IMR-90 (cell line): Measurements from ENCODE around the gene GAL3ST1. TPM values are rescaled to one million over a fixed set of nuclear protein-coding genes. Genes with fewer than 3 reads are reported as not detected.

ENCODE experiments used
- ATAC-seq: fragments of 200-7000 bp; cut with Tn5 transposase; 2 replicates; pipeline ENCODE4 v1.9.1; 2020; ENCODE audit warnings: low read depth, mild to moderate bottlenecking, moderate library complexity
- BruUV-seq: library from RNA; stranded (reverse); fragments of 400-500 nt; replicated peaks from 2 replicates; lab custom pipeline; 2021; lab: Mats Ljungman, UMichigan
- CTCF ChIA-PET: fragments of 300-600 bp; formaldehyde crosslinking; extraction: SDS; loops from one replicate; lab custom pipeline; 2021; ENCODE audit warnings: antibody characterized with exemption; lab: Yijun Ruan, JAX
- POLR2A ChIA-PET: fragments of 300-600 bp; sonication (Branson Sonifier 250); formaldehyde crosslinking; loops from one replicate; lab custom pipeline; 2022; ENCODE audit warnings: antibody characterized with exemption; ENCODE audit not compliant: unreplicated experiment; lab: Charles Lee
- DNase-seq: peaks from one replicate; pipeline ENCODE4 v3.0.0; 2013
- H2AFZ ChIP-seq: replicated peaks from 2 replicates; pipeline ENCODE3; 2013; ENCODE audit warnings: low read length, mild to moderate bottlenecking; ENCODE audit not compliant: poor library complexity
- H2AK5ac ChIP-seq: 2 replicates; pipeline ENCODE4 v1.6.1; 2013; ENCODE audit warnings: low read depth, low read length, inconsistent platforms
- H2AK9ac ChIP-seq: replicated peaks from 2 replicates; pipeline ENCODE3; 2013; ENCODE audit warnings: mild to moderate bottlenecking, low read depth, low read length, moderate library complexity; ENCODE audit not compliant: poor library complexity
- H2BK120ac ChIP-seq: 2 replicates; pipeline ENCODE4 v1.6.1; 2013; ENCODE audit warnings: low read depth, low read length, inconsistent platforms
- H2BK15ac ChIP-seq: 3 replicates; pipeline ENCODE4 v1.6.1; 2013; ENCODE audit warnings: low read depth, low read length, inconsistent platforms
- H2BK20ac ChIP-seq: 2 replicates; pipeline ENCODE4 v1.6.1; 2013; ENCODE audit warnings: low read depth, mild to moderate bottlenecking, inconsistent platforms, low read length, moderate library complexity
- H2BK5ac ChIP-seq: 2 replicates; pipeline ENCODE4 v1.6.1; 2013; ENCODE audit warnings: mild to moderate bottlenecking, low read depth, low read length, inconsistent platforms; ENCODE audit not compliant: poor library complexity, severe bottlenecking
- H3K14ac ChIP-seq: replicated peaks from 2 replicates; pipeline ENCODE4 v1.6.1; 2013; ENCODE audit warnings: low read depth, low read length, inconsistent platforms
- H3K18ac ChIP-seq: 2 replicates; pipeline ENCODE4 v1.6.1; 2013; ENCODE audit warnings: low read depth, low read length, control low read depth
- H3K23ac ChIP-seq: 2 replicates; pipeline ENCODE4 v1.6.1; 2013; ENCODE audit warnings: low read depth, low read length, inconsistent platforms
- H3K27ac ChIP-seq: 2 replicates; pipeline ENCODE4 v1.5.1; 2013; ENCODE audit warnings: mild to moderate bottlenecking, control low read depth, low read length; ENCODE audit not compliant: insufficient read depth
- H3K27me3 ChIP-seq: 2 replicates; pipeline ENCODE4 v1.6.1; 2013; ENCODE audit warnings: low read length; ENCODE audit not compliant: control insufficient read depth, insufficient read depth
- H3K36me3 ChIP-seq: 2 replicates; pipeline ENCODE4 v1.6.1; 2013; ENCODE audit warnings: low read length, mixed read lengths; ENCODE audit not compliant: control insufficient read depth, insufficient read depth
- H3K4ac ChIP-seq: 2 replicates; pipeline ENCODE4 v1.6.1; 2013; ENCODE audit warnings: low read depth, low read length, inconsistent platforms
- H3K4me1 ChIP-seq: 2 replicates; pipeline ENCODE4 v1.6.1; 2013; ENCODE audit warnings: low read length, mixed read lengths; ENCODE audit not compliant: control insufficient read depth, insufficient read depth
- H3K4me2 ChIP-seq: 2 replicates; pipeline ENCODE4 v1.6.1; 2013; ENCODE audit warnings: low read depth, mild to moderate bottlenecking, control low read depth, low read length, moderate library complexity
- H3K4me3 ChIP-seq: 2 replicates; pipeline ENCODE4 v1.5.1; 2013; ENCODE audit warnings: low read depth, mild to moderate bottlenecking, control low read depth, low read length, moderate library complexity; ENCODE audit not compliant: insufficient read depth
- H3K56ac ChIP-seq: 2 replicates; pipeline ENCODE4 v1.6.1; 2013; ENCODE audit warnings: low read length, inconsistent platforms; ENCODE audit not compliant: insufficient read depth; ENCODE audit errors: extremely low read depth
- H3K79me1 ChIP-seq, 2 experiments: 2 replicates each; pipeline ENCODE4 v1.6.1; 2013; ENCODE audit warnings: low read length in 2 of 2, inconsistent platforms in 1 of 2, low read depth in 1 of 2
- H3K9ac ChIP-seq: 2 replicates; pipeline ENCODE4 v1.6.1; 2013; ENCODE audit warnings: low read depth, low read length, control low read depth
- H3K9me1 ChIP-seq: 2 replicates; pipeline ENCODE4 v1.6.1; 2013; ENCODE audit warnings: low read length, inconsistent platforms; ENCODE audit not compliant: insufficient read depth
- H3K9me3 ChIP-seq: 2 replicates; pipeline ENCODE4 v1.6.1; 2013; ENCODE audit warnings: low read length; ENCODE audit not compliant: control insufficient read depth, insufficient read depth
- H4K20me1 ChIP-seq: 2 replicates; pipeline ENCODE4 v1.6.1; 2013; ENCODE audit warnings: low read length, inconsistent platforms; ENCODE audit not compliant: insufficient read depth
- H4K5ac ChIP-seq: 2 replicates; pipeline ENCODE4 v1.6.1; 2013; ENCODE audit warnings: mild to moderate bottlenecking, low read depth, low read length, control low read depth
- H4K8ac ChIP-seq, 2 experiments: 2 replicates each; pipeline ENCODE4 v1.6.1; 2013; ENCODE audit warnings: low read depth in 2 of 2, low read length in 2 of 2, control low read depth in 1 of 2, inconsistent platforms in 1 of 2
- H4K91ac ChIP-seq: 2 replicates; pipeline ENCODE4 v1.6.1; 2013; ENCODE audit warnings: low read depth, low read length, inconsistent platforms; ENCODE audit not compliant: insufficient read depth
- BHLHE40 ChIP-seq: fragments of 150-350 bp; IDR thresholded peaks from 2 replicates; pipeline ENCODE4 v1.6.1; 2016; ENCODE audit warnings: mild to moderate bottlenecking, low read depth, low read length
- CEBPB ChIP-seq: IDR thresholded peaks from 2 replicates; pipeline ENCODE4 v1.6.1; 2012; ENCODE audit warnings: low read depth, low read length, improper control_type of control experiment
- CHD1 ChIP-seq: IDR thresholded peaks from 2 replicates; pipeline ENCODE4 v1.6.1; 2012; ENCODE audit warnings: low read depth, low read length, improper control_type of control experiment
- CTCF ChIP-seq: conservative IDR thresholded peaks from 2 replicates; pipeline ENCODE4 v1.5.1; 2012; ENCODE audit warnings: mild to moderate bottlenecking, low read depth, low read length, improper control_type of control experiment
- ELK1 ChIP-seq: fragments of 150-350 bp; IDR thresholded peaks from 2 replicates; pipeline ENCODE4 v1.6.1; 2016; ENCODE audit warnings: low read depth, mild to moderate bottlenecking, low read length, moderate library complexity, borderline replicate concordance
- FOS ChIP-seq: fragments of 150-350 bp; IDR thresholded peaks from 2 replicates; pipeline ENCODE4 v1.6.1; 2016; ENCODE audit warnings: low read depth, low read length
- MAFK ChIP-seq: IDR thresholded peaks from 2 replicates; pipeline ENCODE4 v1.6.1; 2012; ENCODE audit warnings: low read depth, low read length, improper control_type of control experiment
- MAZ ChIP-seq: IDR thresholded peaks from 2 replicates; pipeline ENCODE4 v1.6.1; 2012; ENCODE audit warnings: low read depth, mild to moderate bottlenecking, low read length, improper control_type of control experiment, moderate library complexity, borderline replicate concordance
- MXI1 ChIP-seq: IDR thresholded peaks from 2 replicates; pipeline ENCODE4 v1.6.1; 2012; ENCODE audit warnings: low read depth, mild to moderate bottlenecking, low read length, moderate library complexity, borderline replicate concordance
- NFE2L2 ChIP-seq: fragments of 150-350 bp; IDR thresholded peaks from 2 replicates; pipeline ENCODE4 v1.6.1; 2016; ENCODE audit warnings: low read depth, mild to moderate bottlenecking, low read length
- POLR2A ChIP-seq: IDR thresholded peaks from 2 replicates; pipeline ENCODE4 v1.6.1; 2012; ENCODE audit warnings: mild to moderate bottlenecking, low read depth, low read length
- RAD21 ChIP-seq: IDR thresholded peaks from 2 replicates; pipeline ENCODE4 v1.6.1; 2012; ENCODE audit warnings: low read length, improper control_type of control experiment
- RCOR1 ChIP-seq: IDR thresholded peaks from 2 replicates; pipeline ENCODE4 v1.6.1; 2012; ENCODE audit warnings: mild to moderate bottlenecking, low read length, improper control_type of control experiment; ENCODE audit not compliant: insufficient replicate concordance
- RFX5 ChIP-seq: IDR thresholded peaks from 2 replicates; pipeline ENCODE4 v1.8.0; 2012; ENCODE audit warnings: low read depth, mild to moderate bottlenecking, low read length, moderate library complexity
- SMC3 ChIP-seq: fragments of 150-350 bp; IDR thresholded peaks from 2 replicates; pipeline ENCODE4 v1.6.1; 2016; ENCODE audit warnings: low read depth, mild to moderate bottlenecking, antibody characterized with exemption, low read length, moderate library complexity
- USF2 ChIP-seq: fragments of 150-350 bp; IDR thresholded peaks from 2 replicates; pipeline ENCODE4 v1.6.1; 2017; ENCODE audit warnings: mild to moderate bottlenecking, antibody characterized with exemption, low read length, low read depth
- WGBS, 2 experiments: methylation state at CpG; one replicate each; pipeline versions ENCODE4 v1.1.5 to v1.1.7; 2013; ENCODE audit warnings: missing lambda C conversion rate in 2 of 2; ENCODE audit not compliant: insufficient read length in 1 of 2; ENCODE audit errors: extremely low coverage in 2 of 2; 5-methylcytosine and 5-hydroxymethylcytosine counted together
- dilution Hi-C: fragments of 300-500 bp; cut with HindIII; formaldehyde crosslinking; loops from one replicate; pipeline ENCODE4 v1.14.3; 2018; ENCODE audit warnings: low sequenced_read_pairs; ENCODE audit not compliant: unreplicated experiment
- in situ Hi-C: fragments of 300-500 bp; cut with MboI; formaldehyde crosslinking; loops from 3 replicates; pipeline ENCODE4 v1.14.3; 2019; ENCODE audit warnings: low sequenced_read_pairs, inconsistent platforms, mixed read lengths
- intact Hi-C: fragments of 100-400 bp; cut with micrococcal nuclease; formaldehyde crosslinking; loops from 2 replicates; pipeline ENCODE4 v1.10.0; 2022
- polyA plus RNA-seq, 3 experiments: library from polyadenylated mRNA; depleted of rRNA; stranded (reverse); fragments of >200 nt; gene quantifications; 2 replicates each; pipeline ENCODE4 v1.2.3, GENCODE V29; 2012; ENCODE audit warnings: low replicate concordance in 1 of 3
- total RNA-seq: library from RNA; depleted of rRNA; stranded (reverse); fragments of >200 nt; gene quantifications from 2 replicates; pipeline ENCODE4 v1.2.3, GENCODE V29; 2012

GAL3ST1 gene
- total and polyA plus RNA-seq, 2 of the 4 experiments (the other 2 are of a cell fraction), result not detected

GRCh38 chr22:30573594-30574094, 821 bp downstream of the GAL3ST1 start:
- H4K91ac ChIP-seq, result no peak overlapping the region
- TF ChIP-seq USF2 (no peak), FOS (no peak), MAFK (no peak), ELK1 (no peak), RAD21 (no peak), RCOR1 (no peak), MAZ (no peak), SMC3 (no peak), CHD1 (no peak), POLR2A (no peak), CEBPB (no peak), NFE2L2 (no peak), BHLHE40 (no peak), CTCF (no peak), RFX5 (no peak), MXI1 (no peak)
- no peak overlapping the region for H3K23ac ChIP-seq
- H3K79me1 ChIP-seq, result no peaks in the 10 kb centered on the region
- H2AK5ac ChIP-seq, result no peak overlapping the region
- no peak overlapping the region for H3K4me2 ChIP-seq
- H3K27me3 ChIP-seq, result peaks cover 26% of the 10 kb centered on the region
- DNase-seq (no peak), ATAC-seq (no peak)
- H3K4me1 ChIP-seq, result peaks cover 9% of the 10 kb centered on the region
- H2BK15ac ChIP-seq, result no peak overlapping the region
- no peak overlapping the region for H2BK20ac ChIP-seq
- no peak overlapping the region for H2AFZ ChIP-seq
- no peak overlapping the region for H2BK120ac ChIP-seq
- dilution Hi-C loops (no loop called here), intact Hi-C loops (no loop called here), in situ Hi-C loops (no loop called here)
- BruUV-seq, result no TSS peak
- no peaks in the 10 kb centered on the region for H3K9me3 ChIP-seq
- H3K56ac ChIP-seq, result no peak overlapping the region
- H3K4me3 ChIP-seq, result no peak overlapping the region
- ChIA-PET CTCF (no interaction called here), POLR2A (no interaction called here)
- no peak overlapping the region for H3K9ac ChIP-seq
- H2BK5ac ChIP-seq, result no peak overlapping the region
- 57% methylated on average over 1 of the region's 7 CpGs; no CpG with 5 or more reads in 1 of the 2 experiments for WGBS, 2 experiments
- no peak overlapping the region for H3K18ac ChIP-seq
- peaks cover 7% of the 10 kb centered on the region; the same call in 1 of the 2 replicates for H3K9me1 ChIP-seq
- peaks cover 24% of the 10 kb centered on the region for H3K36me3 ChIP-seq
- H3K27ac ChIP-seq, result no peak overlapping the region
- H3K14ac ChIP-seq, result no peak overlapping the region
- H3K4ac ChIP-seq, result no peak overlapping the region
- H4K8ac ChIP-seq, result no peak overlapping the region
- no peak overlapping the region for H2AK9ac ChIP-seq
- H4K5ac ChIP-seq, result no peak overlapping the region
- no peaks in the 10 kb centered on the region; the same call in 1 of the 2 replicates for H4K20me1 ChIP-seq
